HG03460 (cell line): ENCODE measurements around the gene CLIP2.
"Not testable (repeated sequence)": the region's sequence is repeated elsewhere in the genome, so short reads cannot be mapped to it uniquely, and the experiment has no call there.

Experiments
- ATAC-seq: cut with Tn5 transposase; IDR thresholded peaks from one replicate; pipeline ENCODE4 v1.9.1; 2021; ENCODE audit not compliant: unreplicated experiment

CLIP2 gene

DNA sequence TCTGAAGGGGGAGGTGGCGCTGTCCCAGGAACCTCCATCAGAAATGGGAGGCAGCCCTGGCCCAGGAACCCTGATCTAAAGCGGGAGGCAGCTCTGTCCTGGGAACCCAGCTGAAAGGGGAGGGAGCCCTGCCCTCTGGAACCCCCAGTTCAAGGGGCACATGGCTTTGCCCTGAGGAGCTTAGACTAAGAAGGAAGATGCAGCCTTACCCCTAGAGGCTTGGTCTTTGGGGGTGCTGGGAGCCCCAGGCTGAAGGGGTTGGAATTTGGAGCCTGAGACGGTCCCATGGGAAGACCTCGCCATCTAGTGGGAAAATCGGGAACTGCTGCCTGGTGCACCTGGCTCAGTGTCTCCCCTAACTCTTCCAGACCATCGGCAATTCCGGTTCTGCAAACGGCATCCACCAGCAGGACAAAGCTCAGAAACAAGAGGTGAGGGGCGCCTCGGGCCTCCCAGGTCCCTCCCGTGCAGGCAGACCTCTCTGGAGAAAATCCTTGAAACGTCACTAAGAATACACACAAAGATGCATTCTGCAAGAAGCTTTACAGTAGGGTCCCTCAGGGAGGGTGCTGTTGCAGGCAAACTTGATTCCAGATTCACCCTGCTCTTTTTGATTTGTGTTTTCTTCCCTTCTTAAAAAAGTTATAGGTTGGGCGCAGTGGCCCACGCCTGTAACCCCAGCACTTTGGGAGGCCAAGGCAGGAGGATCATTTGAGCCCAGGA lies 112.1 kb downstream of the CLIP2 start:
- ATAC-seq = no peak

DNA sequence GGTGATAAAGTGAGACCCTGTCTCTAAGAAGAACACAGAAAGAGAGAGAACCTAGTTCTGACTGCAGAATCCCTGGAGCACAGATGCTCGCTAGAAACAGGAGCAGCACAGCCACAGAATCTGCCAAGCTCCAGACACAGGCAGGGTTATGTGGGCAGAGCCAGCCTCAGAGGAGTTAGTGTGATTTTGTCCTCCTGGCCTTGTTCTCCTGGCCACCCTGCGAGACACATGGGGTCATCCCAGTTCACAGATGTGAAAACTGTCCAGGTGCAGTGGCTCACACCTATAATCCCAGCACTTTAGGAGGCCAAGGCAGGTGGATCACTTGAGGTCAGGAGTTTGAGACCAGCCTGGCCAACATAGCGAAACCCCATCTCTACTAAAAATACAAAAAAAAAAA lies 113.5 kb downstream of the CLIP2 start:
- not testable (repeated sequence) for ATAC-seq

DNA sequence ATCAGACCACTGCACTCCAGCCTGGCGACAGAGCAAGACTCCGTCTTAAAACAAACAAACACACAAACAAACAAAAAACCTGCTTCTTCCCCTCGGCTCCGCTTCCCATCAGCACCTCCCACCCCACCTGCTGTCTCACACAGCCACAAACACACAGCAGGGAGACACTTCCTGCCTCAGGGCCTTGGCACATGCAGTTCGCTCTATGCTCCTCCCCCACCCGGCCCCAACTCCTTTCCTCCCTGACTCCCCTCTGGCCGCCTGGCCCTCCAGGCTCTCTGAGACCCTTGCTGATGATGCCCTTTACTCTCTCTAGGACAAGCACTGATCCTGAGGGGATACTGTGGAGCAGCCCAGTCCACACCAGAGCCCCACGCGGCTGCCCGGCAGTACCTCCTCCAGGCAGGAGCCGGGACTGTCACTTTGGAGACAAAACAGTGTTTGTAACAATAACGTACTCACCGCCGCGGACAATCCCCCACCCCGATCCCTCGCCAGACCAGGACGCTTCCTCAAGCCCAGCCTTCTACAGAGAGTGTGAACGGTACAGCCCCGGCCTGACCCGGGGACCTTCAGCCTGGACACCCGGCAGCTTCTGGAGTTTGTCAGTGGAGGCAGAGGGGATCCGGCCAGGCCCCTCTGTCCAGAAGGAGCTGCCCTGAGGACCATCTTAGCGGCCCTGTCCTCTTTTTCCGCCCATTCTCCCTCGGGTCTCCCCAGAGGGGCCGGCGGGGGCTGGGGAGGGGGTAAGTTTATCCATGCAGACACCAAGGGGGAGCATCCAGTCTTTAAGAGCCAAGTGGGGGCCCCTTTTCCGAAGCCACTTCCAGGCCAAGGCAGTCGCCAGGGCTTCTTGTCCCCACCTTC lies 114.5 kb downstream of the CLIP2 start:
- no peak for ATAC-seq

DNA sequence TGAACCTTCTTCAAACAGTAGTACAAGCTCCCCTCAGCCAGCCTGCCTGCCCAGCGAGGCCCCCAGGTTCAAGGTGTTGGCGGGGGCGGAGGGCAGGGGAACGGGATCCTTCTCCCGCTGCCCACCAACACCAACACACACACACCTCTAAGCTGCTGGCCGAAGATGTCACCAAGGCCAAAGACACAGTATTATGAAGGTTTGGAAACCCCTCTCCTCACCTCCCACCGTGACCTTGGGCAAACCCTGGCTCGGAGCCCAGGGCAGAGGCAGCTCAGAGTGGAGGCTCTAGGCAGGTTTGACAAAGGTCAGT lies 115.1 kb downstream of the CLIP2 start:
- ATAC-seq = no peak

DNA sequence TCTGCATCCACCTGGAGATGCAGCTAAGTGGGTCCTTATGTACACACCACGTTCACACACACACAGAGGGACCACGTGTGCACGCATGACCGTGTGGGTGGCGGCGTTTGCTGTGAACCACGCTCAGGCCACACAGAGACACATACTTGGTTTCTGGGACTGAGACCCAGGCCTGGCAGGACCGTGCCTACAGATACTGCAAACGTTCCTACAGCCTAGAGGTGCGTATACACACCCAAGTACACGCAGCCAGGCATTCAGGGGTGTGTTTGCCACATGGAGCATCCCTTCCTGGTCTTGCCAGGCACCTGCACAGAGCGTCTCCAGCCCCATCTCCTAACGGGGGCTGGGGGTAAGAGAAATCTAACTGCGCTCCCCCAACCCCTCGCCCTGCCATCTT lies 115.5 kb downstream of the CLIP2 start:
- no peak for ATAC-seq

DNA sequence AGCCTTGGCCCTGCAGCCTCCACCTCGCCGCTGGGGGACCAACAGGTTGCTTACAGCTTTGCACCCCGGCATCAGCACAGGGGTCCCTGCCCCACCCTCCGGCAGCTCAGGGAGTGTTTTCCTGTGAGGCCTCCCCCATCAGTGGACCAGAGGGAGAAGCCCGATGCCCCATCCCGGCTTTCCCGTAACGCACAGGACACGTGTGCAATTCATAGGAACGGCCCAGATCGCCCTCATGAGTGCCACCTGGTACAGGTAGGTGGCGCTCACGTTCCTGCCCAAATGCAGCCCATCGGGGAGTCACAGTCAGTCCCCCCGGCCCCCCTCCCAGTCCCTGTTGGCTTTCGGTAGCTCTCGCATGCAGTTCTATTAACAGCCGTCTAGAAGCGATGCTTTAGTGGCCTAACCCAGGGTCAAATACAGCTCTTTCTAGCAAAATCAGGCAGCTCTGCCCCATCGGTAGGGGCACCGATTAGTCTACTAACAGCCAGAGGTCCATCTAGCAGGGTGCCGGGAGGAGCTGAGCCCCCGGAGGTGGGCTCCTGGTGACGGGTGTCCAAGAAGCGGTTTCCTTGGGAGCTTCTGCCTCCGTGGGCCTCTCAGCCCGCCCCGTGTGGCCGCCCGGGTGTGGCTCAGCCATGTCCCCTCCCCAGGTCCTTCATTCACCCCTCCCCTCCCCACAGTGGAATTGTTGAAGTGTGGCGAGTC lies 116.1 kb downstream of the CLIP2 start:
- ATAC-seq = no peak

DNA sequence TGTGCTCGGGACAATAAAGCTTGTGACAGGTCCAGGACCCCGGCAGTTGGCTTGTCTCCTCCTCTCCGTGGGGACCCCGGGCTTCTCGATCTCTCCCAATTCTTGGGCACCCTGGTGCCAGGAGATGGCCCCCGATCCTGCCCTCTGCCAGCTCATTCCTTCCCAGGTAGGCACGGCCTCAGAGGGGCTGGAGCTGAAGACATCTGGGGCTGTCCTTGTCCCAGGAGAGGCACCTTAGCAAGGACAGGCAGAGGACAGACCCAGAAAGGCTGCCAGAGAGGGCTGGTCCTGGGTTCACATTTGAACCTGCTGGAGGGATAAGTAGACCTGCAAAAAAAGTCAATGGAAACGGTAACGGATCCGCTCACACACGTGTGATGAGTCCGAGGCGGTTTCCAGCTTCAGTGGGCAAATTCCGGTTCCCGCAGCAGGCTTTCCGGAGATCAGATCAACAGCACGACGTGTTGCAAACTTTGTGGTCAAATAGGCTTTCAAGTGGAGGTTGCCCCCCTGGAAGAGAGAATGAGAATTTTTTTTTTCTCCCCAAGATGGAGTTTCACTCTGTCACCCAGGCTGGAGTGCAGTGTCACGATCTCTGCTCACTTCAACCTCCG lies 116.8 kb downstream of the CLIP2 start:
- no peak for ATAC-seq

DNA sequence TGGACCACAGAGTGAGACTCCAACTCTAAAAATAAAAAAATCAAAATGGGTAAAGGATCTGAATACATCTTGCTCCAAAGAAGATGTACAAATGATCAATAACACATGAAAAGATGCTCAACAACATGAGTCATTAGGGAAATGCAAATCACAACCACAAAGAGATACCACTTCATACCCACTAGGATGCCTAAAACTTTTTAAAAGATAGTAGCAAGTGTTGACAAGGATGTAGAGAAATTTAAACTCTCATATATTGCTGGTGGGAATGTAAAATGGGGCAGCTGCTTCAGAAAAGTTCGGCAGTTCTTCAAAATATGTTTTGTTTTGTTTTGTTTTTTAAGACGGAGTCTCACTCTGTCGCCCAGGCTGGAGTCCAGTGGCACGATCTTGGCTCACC lies 118.8 kb downstream of the CLIP2 start:
- ATAC-seq = no peak

DNA sequence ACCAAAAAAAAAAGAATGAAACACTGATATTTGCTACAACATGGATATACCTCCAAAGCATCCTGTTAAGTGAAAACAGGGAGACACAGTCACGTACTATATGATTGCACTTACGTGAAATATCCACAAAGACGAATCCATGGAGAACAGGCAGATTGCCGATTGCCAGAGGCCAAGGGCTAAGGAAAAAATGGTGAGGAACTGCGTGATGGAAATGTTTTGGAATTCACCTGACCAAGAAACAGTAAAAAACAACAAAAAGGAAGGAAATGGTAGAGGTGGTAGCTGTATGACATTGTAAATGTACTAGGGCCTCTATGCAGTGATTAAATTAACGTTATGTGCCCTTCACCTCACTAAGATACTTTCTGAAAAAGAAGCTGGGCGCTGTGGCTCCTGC lies 120.4 kb downstream of the CLIP2 start:
- ATAC-seq = no peak

DNA sequence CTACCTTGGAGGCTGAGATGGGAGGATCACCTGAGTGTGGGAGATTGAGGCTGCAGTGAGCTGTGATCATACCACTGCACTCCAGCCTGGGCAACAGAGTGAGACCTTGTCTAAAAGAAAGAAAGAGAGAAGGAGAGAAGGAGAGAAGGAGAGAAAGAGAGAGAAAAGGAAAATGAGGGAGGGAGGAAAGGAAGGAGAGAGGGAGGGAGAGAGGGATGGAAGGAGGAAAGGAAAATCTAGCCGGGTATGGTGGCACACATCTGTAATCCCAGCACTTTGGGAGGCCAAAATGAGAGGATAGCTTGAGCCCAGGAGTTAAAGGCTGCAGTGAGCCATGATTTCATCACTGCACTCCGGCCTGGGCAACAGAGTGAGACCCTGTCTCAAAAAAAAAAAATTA lies 121.6 kb downstream of the CLIP2 start:
- ATAC-seq = no peak

DNA sequence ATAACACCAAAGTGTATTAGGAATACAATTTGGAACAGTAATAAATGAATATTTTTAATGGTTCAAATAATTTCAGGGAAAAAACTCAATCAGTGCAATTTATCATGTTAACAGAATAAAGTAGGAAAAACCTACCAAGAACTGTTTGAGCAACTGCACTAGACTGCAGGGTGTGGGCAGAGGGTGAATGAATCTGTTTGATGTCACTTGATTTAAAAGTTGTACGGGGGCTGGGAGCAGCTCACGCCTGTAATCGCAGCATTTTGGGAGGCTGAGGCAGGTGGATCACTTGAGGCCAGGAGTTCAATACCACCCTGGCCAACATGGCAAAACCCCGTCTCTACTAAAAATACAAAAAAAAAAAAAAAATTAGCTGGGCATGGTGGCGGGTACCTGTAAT lies 122.4 kb downstream of the CLIP2 start:
- ATAC-seq = not testable (repeated sequence)

DNA sequence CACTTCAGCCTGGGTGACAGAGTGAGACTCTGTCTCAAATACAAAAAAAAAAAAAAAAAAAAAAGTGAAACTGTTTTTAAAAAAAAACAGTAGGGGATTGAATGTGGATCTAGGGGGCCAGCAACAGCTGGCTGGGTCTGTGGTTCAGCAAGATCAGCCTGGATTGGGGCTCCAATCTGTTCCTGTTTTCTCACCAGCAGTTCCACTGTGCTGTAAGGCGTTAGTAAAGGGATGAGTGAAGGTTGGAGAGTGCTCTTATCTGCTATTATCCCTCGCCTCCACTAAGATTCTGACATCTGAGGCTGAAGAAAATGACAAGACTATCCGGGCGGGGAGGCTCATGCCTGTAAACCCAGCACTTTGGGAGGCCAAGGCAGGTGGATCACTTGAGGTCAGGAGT lies 122.8 kb downstream of the CLIP2 start:
- no peak for ATAC-seq

DNA sequence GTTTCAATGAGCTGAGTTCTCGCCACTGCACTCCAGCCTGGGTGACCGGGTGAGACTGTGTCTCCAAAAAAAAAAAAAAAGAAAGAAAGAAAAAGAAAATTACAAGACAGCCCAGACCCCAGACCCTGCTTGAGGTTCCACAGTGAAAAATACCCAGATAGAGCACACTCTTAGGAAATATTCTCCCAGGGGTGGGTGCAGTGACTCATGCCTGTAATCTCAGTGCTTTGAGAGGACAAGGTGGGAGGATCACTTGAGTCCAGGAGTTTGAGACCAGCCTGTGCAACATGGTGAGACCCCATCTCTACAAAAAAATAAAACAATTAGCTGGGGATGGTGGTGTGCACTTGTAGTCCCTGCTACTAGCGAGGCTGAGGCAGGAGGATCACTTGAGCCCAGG lies 123.4 kb downstream of the CLIP2 start:
- no peak for ATAC-seq

DNA sequence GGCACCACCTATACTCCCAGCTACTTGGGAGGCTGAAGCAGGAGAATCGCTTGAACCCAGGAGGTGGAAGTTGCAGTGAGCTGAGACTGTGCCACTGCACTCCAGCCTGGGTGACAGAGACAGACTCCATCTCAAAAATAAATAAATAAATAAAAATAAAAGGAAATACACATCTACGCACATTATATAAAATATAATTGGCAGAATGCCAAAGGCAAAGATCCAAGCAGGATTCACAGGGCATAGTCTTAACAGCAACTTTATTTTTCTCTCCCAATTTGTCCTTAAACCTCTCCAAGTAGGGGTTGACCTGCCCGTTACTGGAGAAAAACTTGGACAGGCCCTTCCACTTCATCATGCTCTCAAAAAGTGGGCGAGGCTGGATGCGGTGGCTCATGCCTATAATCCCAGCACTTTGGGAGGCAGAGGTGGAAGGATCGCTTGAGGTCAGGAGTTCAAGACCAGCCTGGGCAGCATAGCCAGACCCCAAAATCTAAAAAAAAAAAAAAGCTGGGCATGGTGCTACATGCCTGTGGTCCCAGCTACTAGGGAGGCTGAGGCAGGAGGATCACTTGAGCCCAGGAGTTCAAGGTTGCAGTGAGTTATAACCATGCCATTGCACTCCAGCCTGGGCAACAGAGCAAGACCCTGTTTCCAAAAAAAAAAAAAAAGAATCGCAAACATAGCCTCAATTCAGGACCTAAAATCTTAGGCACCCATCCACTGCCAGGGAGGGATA lies 125.6 kb downstream of the CLIP2 start:
- ATAC-seq = not testable (repeated sequence)

DNA sequence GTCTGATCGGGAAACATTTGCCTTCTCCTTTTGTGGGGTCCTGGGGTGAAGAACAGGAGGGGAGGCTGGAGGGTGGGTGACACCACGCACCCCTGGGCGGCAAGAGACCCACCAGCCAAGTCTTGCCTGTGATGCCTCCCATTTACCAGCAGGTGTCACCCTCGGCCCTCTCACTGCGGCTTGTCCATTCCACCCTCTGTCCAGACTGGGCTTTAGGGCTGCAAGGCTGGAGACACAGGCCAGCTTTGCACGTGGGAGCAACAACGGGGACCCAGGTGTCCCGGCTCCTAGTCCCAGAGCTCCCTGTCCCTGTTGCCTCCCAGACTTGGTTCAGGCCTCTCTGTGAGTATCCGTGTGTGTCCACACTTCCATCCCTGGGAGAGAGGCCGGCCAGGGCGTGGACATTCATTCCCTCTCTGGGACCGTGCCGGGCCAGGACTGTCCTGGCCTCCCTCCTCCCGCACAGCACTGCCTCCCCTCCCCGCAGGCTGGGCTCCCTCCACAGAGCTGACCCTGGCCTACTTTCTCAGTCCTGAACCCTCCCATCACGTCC lies 128.3 kb downstream of the CLIP2 start:
- no peak for ATAC-seq

DNA sequence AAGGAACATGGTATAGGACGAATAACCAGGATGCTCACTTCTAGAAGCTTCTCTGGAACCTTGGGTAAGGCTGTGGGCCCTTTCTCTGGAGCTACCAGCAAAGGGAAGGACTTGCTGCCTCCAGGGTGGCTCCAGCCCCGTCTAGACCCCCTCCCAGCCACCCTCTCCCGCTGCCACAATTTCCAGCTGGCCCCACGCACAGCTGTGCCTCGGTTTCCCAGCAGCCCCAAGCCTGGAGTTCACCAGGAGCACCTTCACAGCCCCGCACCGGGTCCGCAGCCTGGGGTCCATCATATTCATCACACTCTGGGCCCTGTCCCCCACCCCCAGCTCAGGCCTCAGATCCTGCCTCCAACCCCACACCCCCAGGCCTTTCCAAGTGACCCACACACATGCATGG lies 128.9 kb downstream of the CLIP2 start:
- ATAC-seq = no peak

DNA sequence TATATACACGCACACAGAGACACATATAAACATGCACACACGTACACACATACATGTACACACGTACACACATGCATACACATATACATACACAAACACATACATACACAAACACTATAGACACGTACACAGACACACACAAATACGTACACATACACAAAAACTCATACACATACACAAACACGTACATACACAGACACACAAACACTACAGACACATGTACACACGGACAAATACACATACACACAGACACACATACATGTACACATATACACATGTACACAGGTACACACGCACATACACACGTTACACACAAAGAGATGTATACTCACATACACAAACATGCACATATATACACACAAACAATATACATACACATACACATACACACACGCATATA lies 129.3 kb downstream of the CLIP2 start:
- no peak for ATAC-seq

DNA sequence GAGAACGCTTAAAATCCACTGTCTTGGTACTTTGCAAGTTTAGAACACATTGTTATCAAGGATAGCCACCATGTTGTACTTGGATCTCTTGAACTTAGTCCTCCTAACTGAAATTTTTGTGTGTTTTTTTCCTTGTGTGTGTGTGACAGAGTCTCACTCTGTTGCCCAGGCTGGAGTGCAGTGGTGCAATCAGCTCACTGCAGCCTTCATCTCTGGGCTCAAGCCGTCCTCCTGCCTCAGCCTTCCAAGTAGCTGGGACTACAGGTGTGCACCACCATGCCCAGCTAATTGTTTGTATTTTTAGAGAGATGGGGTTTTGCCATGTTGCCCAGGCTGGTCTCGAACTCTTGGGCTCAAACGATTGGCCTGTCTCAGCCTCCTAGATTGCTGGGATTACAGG lies 130.0 kb downstream of the CLIP2 start:
- not testable (repeated sequence) for ATAC-seq

DNA sequence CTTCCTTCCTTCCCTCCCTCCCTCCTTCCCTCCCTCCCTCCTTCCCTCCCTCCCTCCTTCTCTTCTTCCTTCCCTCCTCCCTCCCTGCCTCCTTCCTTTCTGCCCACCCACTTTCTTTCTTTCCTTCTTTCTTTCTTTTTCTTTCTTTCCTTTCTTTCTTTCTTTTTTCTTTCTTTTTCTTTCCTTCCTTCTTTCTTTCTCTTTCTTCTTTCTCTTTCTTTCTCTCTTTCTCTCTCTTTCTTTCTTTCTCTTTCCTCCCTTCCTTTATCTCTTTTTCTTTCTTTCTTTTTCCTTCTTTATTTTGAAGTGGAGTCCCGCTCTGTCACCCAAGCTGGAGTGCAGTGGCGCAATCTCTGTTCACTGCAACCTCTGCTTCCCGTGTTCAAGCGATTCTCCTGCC lies 130.8 kb downstream of the CLIP2 start:
- no peak for ATAC-seq

DNA sequence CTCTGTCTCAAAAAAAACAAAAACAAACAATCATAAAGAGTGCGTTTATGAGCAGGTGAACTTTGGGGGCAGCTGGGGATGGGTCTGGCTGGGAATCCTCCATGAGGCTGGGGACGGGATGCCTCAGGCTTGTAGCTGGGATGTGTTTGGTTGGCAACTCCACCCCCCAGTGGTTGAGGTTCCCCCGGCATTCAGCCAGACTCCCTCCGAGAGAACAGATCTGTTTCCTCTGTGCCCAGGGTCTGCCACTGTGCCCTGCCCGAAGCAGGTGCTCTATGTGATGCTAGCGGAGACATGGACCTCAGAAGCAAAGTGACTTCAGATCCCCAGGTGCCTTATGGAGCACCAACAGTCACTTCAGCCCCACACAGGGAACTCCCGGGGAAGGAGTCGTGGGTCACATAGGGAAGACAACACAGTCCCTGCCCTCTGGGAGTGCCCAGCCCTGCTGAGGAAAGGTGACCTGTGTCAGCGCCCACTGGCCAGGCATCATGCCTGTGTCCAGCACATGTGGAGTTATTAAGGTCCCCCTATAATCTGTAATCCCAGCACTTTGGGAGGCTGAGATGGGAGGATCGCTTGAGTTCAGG lies 135.2 kb downstream of the CLIP2 start:
- ATAC-seq = no peak
